WTC11 (cell line): ENCODE data around the gene XIAP. TPM values are rescaled to one million over a fixed set of nuclear protein-coding genes. Genes with fewer than 3 reads are reported as not detected.
"Not testable (repeated sequence)": the region's sequence is repeated elsewhere in the genome, so short reads cannot be mapped to it uniquely, and the experiment has no call there.

Source experiments
- ATAC-seq: fragments of 200-7000 bp; cut with Tn5 transposase; 2 replicates; pipeline ENCODE4 v1.10.0; 2021; ENCODE audit warnings: mild to moderate bottlenecking, moderate library complexity
- CTCF ChIA-PET: fragments of 300-600 bp; sonication (Branson Sonifier 250); formaldehyde crosslinking; loops from one replicate; lab custom pipeline; 2021; ENCODE audit warnings: antibody characterized with exemption; lab: Charles Lee
- POLR2A ChIA-PET: fragments of 350-600 bp; sonication (Branson Sonifier 250); formaldehyde crosslinking; loops from one replicate; lab custom pipeline; 2021; ENCODE audit warnings: antibody characterized with exemption; lab: Charles Lee
- DNase-seq: peaks from one replicate; pipeline ENCODE4 v3.0.0; 2021; ENCODE audit warnings: low spot score
- H3K27ac Mint-ChIP-seq: 2 replicates; pipeline ENCODE4 v1.8.0; 2021; ENCODE audit warnings: mixed read lengths
- H3K27me3 Mint-ChIP-seq: 2 replicates; pipeline ENCODE4 v1.8.0; 2021; ENCODE audit warnings: low read depth, mild to moderate bottlenecking, moderate library complexity, mixed read lengths
- H3K36me3 Mint-ChIP-seq: 2 replicates; pipeline ENCODE4 v1.8.0; 2021; ENCODE audit warnings: mixed read lengths
- H3K4me1 Mint-ChIP-seq: 2 replicates; pipeline ENCODE4 v1.8.0; 2022; ENCODE audit warnings: mixed read lengths
- H3K4me3 Mint-ChIP-seq: 2 replicates; pipeline ENCODE4 v1.8.0; 2021; ENCODE audit warnings: mild to moderate bottlenecking, moderate library complexity, mixed read lengths
- H3K9me3 Mint-ChIP-seq: 2 replicates; pipeline ENCODE4 v1.8.0; 2021; ENCODE audit warnings: mixed read lengths
- AR ChIP-seq: fragments of 250-450 bp; sonication (Bioruptor Pico); IDR thresholded peaks from 2 replicates; pipeline ENCODE4 v1.9.0; 2021; ENCODE audit warnings: mild to moderate bottlenecking
- ATF6 ChIP-seq: sonication (generic); formaldehyde crosslinking; IDR thresholded peaks from 2 replicates; pipeline ENCODE4 v1.8.1; 2023; ENCODE audit warnings: mild to moderate bottlenecking, missing genetic modification reagents
- E2F1 ChIP-seq: sonication (generic); formaldehyde crosslinking; IDR thresholded peaks from 2 replicates; pipeline ENCODE4 v1.8.0; 2022; ENCODE audit warnings: mild to moderate bottlenecking, missing genetic modification reagents
- ETV6 ChIP-seq: sonication (generic); formaldehyde crosslinking; IDR thresholded peaks from 2 replicates; pipeline ENCODE4 v1.8.1; 2022; ENCODE audit warnings: mild to moderate bottlenecking, missing genetic modification reagents
- GABPB1 ChIP-seq: sonication (generic); formaldehyde crosslinking; IDR thresholded peaks from 2 replicates; pipeline ENCODE4 v1.8.1; 2023; ENCODE audit warnings: mild to moderate bottlenecking, missing genetic modification reagents
- IRF1 ChIP-seq: sonication (generic); formaldehyde crosslinking; IDR thresholded peaks from 2 replicates; pipeline ENCODE4 v1.8.0; 2023; ENCODE audit warnings: missing genetic modification reagents
- IRF2 ChIP-seq: sonication (generic); formaldehyde crosslinking; IDR thresholded peaks from 2 replicates; pipeline ENCODE4 v1.8.0; 2022; ENCODE audit warnings: low read depth, missing genetic modification reagents, borderline replicate concordance
- JAZF1 ChIP-seq: fragments of 250-450 bp; sonication (Bioruptor Pico); IDR thresholded peaks from 2 replicates; pipeline ENCODE4 v1.9.0; 2021; ENCODE audit warnings: moderate library complexity, mild to moderate bottlenecking, inconsistent platforms
- PREB ChIP-seq: sonication (generic); formaldehyde crosslinking; IDR thresholded peaks from 2 replicates; pipeline ENCODE4 v1.8.1; 2022; ENCODE audit warnings: mild to moderate bottlenecking, missing genetic modification reagents, moderate library complexity, borderline replicate concordance
- PRRX2 ChIP-seq: fragments of 250-450 bp; sonication (Bioruptor Pico); IDR thresholded peaks from 2 replicates; pipeline ENCODE4 v1.8.0; 2021; ENCODE audit warnings: mild to moderate bottlenecking
- ZNF263 ChIP-seq: sonication (generic); formaldehyde crosslinking; IDR thresholded peaks from 2 replicates; pipeline ENCODE4 v1.8.1; 2022; ENCODE audit warnings: low read depth, mild to moderate bottlenecking, moderate library complexity, missing genetic modification reagents
- ZNF396 ChIP-seq: fragments of 250-450 bp; sonication (Bioruptor Pico); IDR thresholded peaks from 2 replicates; pipeline ENCODE4 v1.8.0; 2021; ENCODE audit warnings: mild to moderate bottlenecking, moderate library complexity, borderline replicate concordance
- ZNF425 ChIP-seq: fragments of 250-450 bp; sonication (Bioruptor Pico); conservative IDR thresholded peaks from 2 replicates; pipeline ENCODE4 v1.9.0; 2021; ENCODE audit warnings: mild to moderate bottlenecking
- ZNF532 ChIP-seq: fragments of 250-450 bp; sonication (Bioruptor Pico); IDR thresholded peaks from 2 replicates; pipeline ENCODE4 v1.9.0; 2021; ENCODE audit warnings: mild to moderate bottlenecking, borderline replicate concordance
- total RNA-seq: library from RNA; stranded (reverse); gene quantifications from 3 replicates; pipeline ENCODE4 v1.2.3, GENCODE V29; 2021

XIAP gene
- total RNA-seq, 1 experiment from 2014 or later: 40.7 TPM

GRCh38 chrX:123834116-123834515, 25.7 kb upstream of the XIAP start (continued):
- TF ChIP-seq JAZF1: no peak
- TF ChIP-seq AR: no peak
- TF ChIP-seq GABPB1 (CRISPR knock-in tag): no peak
- no peak for TF ChIP-seq E2F1 (CRISPR knock-in tag)
- TF ChIP-seq PREB (CRISPR knock-in tag): no peak
- no peak for TF ChIP-seq ZNF396 (CRISPR knock-in tag)
- TF ChIP-seq ZNF532 (CRISPR knock-in tag): no peak
- TF ChIP-seq, all 79 proteins: peak for 0

- DNase-seq (no peak), ATAC-seq (no peak)
- TF ChIP-seq ATF6 (CRISPR knock-in tag): no peak
- no peak for TF ChIP-seq IRF2 (CRISPR knock-in tag)
- no peak for TF ChIP-seq PRRX2 (CRISPR knock-in tag)
- no peak for TF ChIP-seq GABPB1 (CRISPR knock-in tag)
- no peak for TF ChIP-seq ZNF425
- no peak for TF ChIP-seq ZNF263 (CRISPR knock-in tag)
- no peak for TF ChIP-seq ZNF396 (CRISPR knock-in tag)
- no peak for TF ChIP-seq IRF1 (CRISPR knock-in tag)
- TF ChIP-seq ETV6 (CRISPR knock-in tag): no peak
- H3K27ac Mint-ChIP-seq: no peak overlapping the region
- no peak overlapping the region for H3K4me3 Mint-ChIP-seq
- H3K4me1 Mint-ChIP-seq: peaks cover 2% of the 10 kb centered on the region; the same call in 1 of the 2 replicates
- no peaks in the 10 kb centered on the region for H3K9me3 Mint-ChIP-seq
- POLR2A ChIA-PET: no interaction called here
- no peaks in the 10 kb centered on the region; the same call in 1 of the 2 replicates for H3K27me3 Mint-ChIP-seq
- CTCF ChIA-PET: no interaction called here
- no peaks in the 10 kb centered on the region for H3K36me3 Mint-ChIP-seq
Observed at GRCh38 chrX:123835661-123836371, 24.0 kb upstream of the XIAP start.

GRCh38 chrX:123845129-123845528, 14.7 kb upstream of the XIAP start:
- H3K36me3 Mint-ChIP-seq, H3K27ac Mint-ChIP-seq, H3K9me3 Mint-ChIP-seq, CTCF ChIA-PET, H3K4me3 Mint-ChIP-seq, H3K4me1 Mint-ChIP-seq, DNase-seq, ATAC-seq, H3K27me3 Mint-ChIP-seq, POLR2A ChIA-PET: not testable (repeated sequence)
